Cardiac muscle cell (in vitro differentiated cells and primary cell): ENCODE measurements around the gene PRPF18. TPM values are rescaled to one million over a fixed set of nuclear protein-coding genes. Genes with fewer than 3 reads are reported as not detected.

Experiments
- DNase-seq, 2 donors: peaks; one replicate each; pipeline versions ENCODE4 v3.0.0 to v3.0.0-alpha.2; 2010 to 2017; ENCODE audit warnings: low read depth in 1 of 2, low spot score in 1 of 2
- H3K27ac ChIP-seq: fragments of 200-600 bp; sonication (generic); 2 replicates; pipeline ENCODE4 v1.5.1; 2016
- H3K27me3 ChIP-seq: fragments of 200-600 bp; sonication (generic); 2 replicates; pipeline ENCODE4 v1.6.0; 2016; ENCODE audit warnings: control low read depth
- H3K36me3 ChIP-seq: fragments of 200-600 bp; sonication (generic); 2 replicates; pipeline ENCODE4 v1.5.1; 2016; ENCODE audit warnings: control low read depth
- H3K4me1 ChIP-seq: fragments of 200-600 bp; sonication (generic); 2 replicates; pipeline ENCODE4 v1.8.1; 2017; ENCODE audit warnings: low read depth, mild to moderate bottlenecking, mixed run types
- H3K4me3 ChIP-seq: fragments of 200-600 bp; sonication (generic); 2 replicates; pipeline ENCODE4 v1.5.1; 2016; ENCODE audit warnings: mild to moderate bottlenecking
- H3K9me3 ChIP-seq: fragments of 200-600 bp; sonication (generic); 2 replicates; pipeline ENCODE4 v1.5.1; 2017; ENCODE audit warnings: low read depth, mild to moderate bottlenecking, control low read depth
- polyA plus RNA-seq: library from polyadenylated mRNA; unstranded; fragments of >200 nt; fragmentation: Nextera tagmentation; extraction: Ambion mirVana; gene quantifications from 2 replicates; pipeline ENCODE4 v1.2.1, GENCODE V29; 2016
- total RNA-seq: library from RNA; depleted of rRNA; stranded (reverse); fragments of >200 nt; gene quantifications from 2 replicates; pipeline ENCODE4 v1.2.3, GENCODE V29; 2016
- TF ChIP-seq, protein P1 (sequence below): IDR thresholded peaks from 2 replicates; pipeline ENCODE4 v1.5.1; 2012; ENCODE audit warnings: low read depth, mild to moderate bottlenecking, low read length

PRPF18 gene
- total and polyA plus RNA-seq, 2 experiments from 2014 or later, result 17.2 to 17.3 TPM

DNA sequence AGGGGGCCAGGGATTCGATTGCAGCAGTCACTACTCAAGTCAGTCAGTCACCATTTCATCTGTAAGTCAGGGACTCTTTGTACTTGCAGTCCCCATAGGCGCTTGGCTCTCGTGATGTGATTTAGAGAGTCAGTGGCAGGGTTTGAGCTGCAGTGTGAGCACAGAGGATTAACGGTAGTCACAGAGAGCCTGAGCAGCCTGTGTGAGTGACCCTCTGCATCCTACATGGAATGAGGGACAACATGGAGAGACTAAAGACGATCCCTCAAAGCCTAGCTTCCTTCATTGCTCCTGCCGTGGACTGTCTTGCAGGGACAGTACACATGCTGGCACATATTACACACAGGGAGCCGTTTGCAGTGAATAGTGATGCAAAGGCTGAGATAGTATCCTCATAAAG is 56.3 kb downstream of the PRPF18 start:
- TF ChIP-seq, protein P1, sequence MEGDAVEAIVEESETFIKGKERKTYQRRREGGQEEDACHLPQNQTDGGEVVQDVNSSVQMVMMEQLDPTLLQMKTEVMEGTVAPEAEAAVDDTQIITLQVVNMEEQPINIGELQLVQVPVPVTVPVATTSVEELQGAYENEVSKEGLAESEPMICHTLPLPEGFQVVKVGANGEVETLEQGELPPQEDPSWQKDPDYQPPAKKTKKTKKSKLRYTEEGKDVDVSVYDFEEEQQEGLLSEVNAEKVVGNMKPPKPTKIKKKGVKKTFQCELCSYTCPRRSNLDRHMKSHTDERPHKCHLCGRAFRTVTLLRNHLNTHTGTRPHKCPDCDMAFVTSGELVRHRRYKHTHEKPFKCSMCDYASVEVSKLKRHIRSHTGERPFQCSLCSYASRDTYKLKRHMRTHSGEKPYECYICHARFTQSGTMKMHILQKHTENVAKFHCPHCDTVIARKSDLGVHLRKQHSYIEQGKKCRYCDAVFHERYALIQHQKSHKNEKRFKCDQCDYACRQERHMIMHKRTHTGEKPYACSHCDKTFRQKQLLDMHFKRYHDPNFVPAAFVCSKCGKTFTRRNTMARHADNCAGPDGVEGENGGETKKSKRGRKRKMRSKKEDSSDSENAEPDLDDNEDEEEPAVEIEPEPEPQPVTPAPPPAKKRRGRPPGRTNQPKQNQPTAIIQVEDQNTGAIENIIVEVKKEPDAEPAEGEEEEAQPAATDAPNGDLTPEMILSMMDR, result no peak
- Histone ChIP-seq H3K4me1 (no peaks in the 10 kb centered on the region), H3K36me3 (no peaks in the 10 kb centered on the region), H3K27me3 (no peaks in the 10 kb centered on the region), H3K9me3 (no peaks in the 10 kb centered on the region), H3K27ac (no peak overlapping the region), H3K4me3 (no peak overlapping the region)
- no peak for DNase-seq

DNA sequence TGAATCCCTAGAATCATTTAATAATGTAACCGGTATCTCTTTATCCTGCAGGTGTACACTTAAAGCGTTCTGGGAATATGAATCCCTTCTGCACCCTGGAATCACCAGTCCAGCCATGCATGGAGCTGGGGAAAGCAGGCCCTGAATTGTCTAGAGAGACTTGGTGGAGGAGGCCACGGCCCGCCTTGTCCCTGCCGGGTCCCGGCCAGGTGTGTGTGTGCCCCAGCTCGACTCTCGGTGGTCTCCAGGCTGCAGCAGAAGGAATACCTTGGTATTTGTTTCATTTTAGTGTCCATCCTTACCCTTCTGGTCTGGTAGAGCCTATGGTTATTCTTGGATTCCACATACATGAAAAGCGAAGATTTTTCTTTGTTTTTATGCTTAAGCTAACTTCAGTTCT is 58.1 kb downstream of the PRPF18 start:
- no peaks in the 10 kb centered on the region for H3K27me3 ChIP-seq
- H3K4me3 ChIP-seq, result no peak overlapping the region
- no peaks in the 10 kb centered on the region for H3K4me1 ChIP-seq
- H3K36me3 ChIP-seq, result peaks cover 4% of the 10 kb centered on the region
- DNase-seq, result no peak
- H3K9me3 ChIP-seq, result no peaks in the 10 kb centered on the region
- TF ChIP-seq, protein P1, result no peak
- H3K27ac ChIP-seq, result no peak overlapping the region

DNA sequence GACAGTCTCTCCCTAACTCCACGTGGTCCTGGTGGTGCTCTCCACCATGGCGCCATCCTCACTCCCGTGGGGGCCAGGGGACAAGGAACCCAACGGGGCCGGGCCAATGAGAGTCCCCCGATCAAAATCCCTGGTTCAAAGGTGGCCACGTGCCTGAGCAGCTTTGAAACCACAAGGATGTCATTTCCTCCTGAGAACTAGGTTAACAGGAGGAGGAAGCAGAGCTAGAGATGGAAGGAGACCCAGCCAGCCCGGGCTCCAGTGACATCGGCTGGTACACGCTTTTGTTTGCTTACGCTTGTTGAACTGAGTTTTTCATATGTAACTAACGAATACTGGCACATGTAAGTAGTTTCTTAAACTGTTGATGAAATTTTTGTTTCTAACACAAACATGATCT is 61.7 kb downstream of the PRPF18 start:
- Histone ChIP-seq H3K4me1 (peaks cover 7% of the 10 kb centered on the region), H3K9me3 (no peaks in the 10 kb centered on the region), H3K36me3 (peaks cover 4% of the 10 kb centered on the region), H3K27ac (no peak overlapping the region), H3K27me3 (no peaks in the 10 kb centered on the region), H3K4me3 (no peak overlapping the region)
- no peak for DNase-seq
- TF ChIP-seq, protein P1, result no peak

DNA sequence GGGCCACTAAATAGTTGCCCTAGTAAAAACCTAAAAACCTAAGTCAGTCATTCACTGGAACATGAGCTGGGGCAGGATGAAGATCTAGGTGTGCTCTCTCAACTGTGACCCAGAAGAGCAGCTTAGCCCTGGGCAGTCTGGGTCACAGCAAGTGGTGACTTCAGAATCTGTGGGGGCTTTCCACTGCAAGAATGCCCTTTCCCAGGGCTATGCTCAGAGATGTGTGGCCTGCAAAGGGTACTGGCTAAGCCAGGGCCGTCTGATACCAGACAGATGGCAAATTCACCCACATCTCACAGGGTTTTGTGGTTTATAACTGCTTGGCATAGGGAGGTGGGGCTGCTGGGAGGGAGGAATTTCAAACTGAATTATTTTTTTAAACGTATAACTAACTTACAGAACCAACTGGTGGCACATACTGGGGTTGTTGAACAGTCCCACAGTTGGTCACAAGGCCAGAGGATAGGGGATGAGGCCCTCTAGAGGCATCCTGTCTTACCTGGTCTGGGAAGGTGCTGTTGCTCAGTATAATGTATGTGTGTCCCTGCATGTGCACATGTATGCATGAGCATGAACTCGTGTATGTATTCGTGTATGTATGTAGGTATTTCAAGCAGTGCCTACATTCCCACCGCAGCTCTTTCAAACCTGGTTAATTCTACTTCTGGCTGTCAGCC is 63.2 kb downstream of the PRPF18 start:
- H3K36me3 ChIP-seq, result peaks cover 9% of the 10 kb centered on the region
- H3K27ac ChIP-seq, result no peak overlapping the region
- no peak for DNase-seq
- TF ChIP-seq, protein P1, result no peak
- peaks cover 7% of the 10 kb centered on the region for H3K4me1 ChIP-seq
- no peak overlapping the region for H3K4me3 ChIP-seq
- H3K9me3 ChIP-seq, result no peaks in the 10 kb centered on the region
- H3K27me3 ChIP-seq, result no peaks in the 10 kb centered on the region

DNA sequence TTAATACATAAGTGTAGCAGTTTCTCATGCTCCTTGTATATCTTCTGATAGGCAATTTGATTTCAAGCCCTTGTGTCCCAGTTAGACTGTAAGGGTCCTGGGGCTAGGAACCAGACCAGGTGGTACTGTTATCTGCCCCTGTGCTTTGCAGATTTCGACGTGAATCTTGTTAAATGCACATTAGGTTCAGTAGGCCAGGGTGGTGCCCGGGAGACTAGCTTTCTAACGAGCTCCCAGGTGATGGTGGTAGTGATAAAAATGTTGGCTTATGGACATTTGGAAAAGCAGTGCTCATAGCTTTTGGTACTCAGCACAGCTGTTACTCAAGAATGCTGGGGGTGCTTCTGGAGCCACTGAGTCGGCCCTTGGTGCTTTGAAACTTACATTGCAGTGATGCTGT is 64.2 kb downstream of the PRPF18 start:
- Histone ChIP-seq H3K36me3 (peaks cover 9% of the 10 kb centered on the region), H3K27ac (no peak overlapping the region), H3K27me3 (no peaks in the 10 kb centered on the region), H3K4me1 (peaks cover 7% of the 10 kb centered on the region), H3K4me3 (no peak overlapping the region), H3K9me3 (no peaks in the 10 kb centered on the region)
- no peak for DNase-seq
- TF ChIP-seq, protein P1, result no peak
